GM12892 (cell line): ENCODE results near the gene MAPKAPK2.

Experiments used
- POLR2A ChIP-seq: IDR thresholded peaks from 2 replicates; pipeline ENCODE4 v1.6.1; 2011; ENCODE audit warnings: low read depth, low read length, control low read depth
- POLR2AphosphoS5 ChIP-seq: IDR thresholded peaks from 2 replicates; pipeline ENCODE4 v1.6.1; 2011; ENCODE audit warnings: low read depth, low read length, control low read depth

GRCh38 chr1:206674236-206674635 lies 10.5 kb upstream of the MAPKAPK2 start:
- TF ChIP-seq POLR2AphosphoS5 = no peak
- no peak for TF ChIP-seq POLR2A
